ENCODE results near the gene DCAF17.
"Not testable (repeated sequence)": the region's sequence is repeated elsewhere in the genome, so short reads cannot be mapped to it uniquely, and the experiment has no call there.

Gene DCAF17

GRCh38 chr2:171407676-171408044 is 26.4 kb upstream of the DCAF17 start:
- DNase-seq = no peak
- in situ Hi-C loops (cut with MboI; ENCODE audit: low pct_unique_long_range_greater_than_20kb, low sequenced_read_pairs) = no loop called here

GRCh38 chr2:171409436-171409971 is 24.5 kb upstream of the DCAF17 start:
- in situ Hi-C loops (cut with MboI; ENCODE audit: low pct_unique_long_range_greater_than_20kb, low sequenced_read_pairs) = no loop called here
- no peak for DNase-seq

- no peak for DNase-seq
- in situ Hi-C loops (cut with MboI; ENCODE audit: low pct_unique_long_range_greater_than_20kb, low sequenced_read_pairs) = no loop called here
Measured at GRCh38 chr2:171410101-171410500, 23.9 kb upstream of the DCAF17 start.

GRCh38 chr2:171410624-171411023 is 23.4 kb upstream of the DCAF17 start:
- no peak for DNase-seq
- in situ Hi-C loops (cut with MboI; ENCODE audit: low pct_unique_long_range_greater_than_20kb, low sequenced_read_pairs) = no loop called here

- DNase-seq = no peak
- in situ Hi-C loops (cut with MboI; ENCODE audit: low pct_unique_long_range_greater_than_20kb, low sequenced_read_pairs) = no loop called here
Measured at GRCh38 chr2:171411214-171411613, 22.8 kb upstream of the DCAF17 start.

- no peak for DNase-seq
- in situ Hi-C loops (cut with MboI; ENCODE audit: low pct_unique_long_range_greater_than_20kb, low sequenced_read_pairs) = no loop called here
Measured at GRCh38 chr2:171411791-171412483, 22.1 kb upstream of the DCAF17 start.

- in situ Hi-C loops (cut with MboI; ENCODE audit: low pct_unique_long_range_greater_than_20kb, low sequenced_read_pairs) = no loop called here
- DNase-seq = no peak
Measured at GRCh38 chr2:171412571-171413175, 21.4 kb upstream of the DCAF17 start.

- in situ Hi-C loops (cut with MboI; ENCODE audit: low pct_unique_long_range_greater_than_20kb, low sequenced_read_pairs) = not testable (repeated sequence)
Measured at GRCh38 chr2:171414645-171415044, 19.4 kb upstream of the DCAF17 start.

GRCh38 chr2:171416009-171416926 is 17.8 kb upstream of the DCAF17 start:
- peak; percentile 67 for DNase-seq
- in situ Hi-C loops (cut with MboI; ENCODE audit: low pct_unique_long_range_greater_than_20kb, low sequenced_read_pairs) = no loop called here

More at GRCh38 chr2:171414645-171415044, 19.4 kb upstream of the DCAF17 start:
- not testable (repeated sequence) for DNase-seq

GRCh38 chr2:171419333-171419732 is 14.7 kb upstream of the DCAF17 start:
- DNase-seq = no peak
- in situ Hi-C loops (cut with MboI; ENCODE audit: low pct_unique_long_range_greater_than_20kb, low sequenced_read_pairs) = no loop called here

- DNase-seq = no peak
- in situ Hi-C loops (cut with MboI; ENCODE audit: low pct_unique_long_range_greater_than_20kb, low sequenced_read_pairs) = no loop called here
Measured at GRCh38 chr2:171420728-171421563, 13.1 kb upstream of the DCAF17 start.

- in situ Hi-C loops (cut with MboI; ENCODE audit: low pct_unique_long_range_greater_than_20kb, low sequenced_read_pairs); DNase-seq: not testable (repeated sequence)
Measured at GRCh38 chr2:171422710-171423495, 11.1 kb upstream of the DCAF17 start.

- DNase-seq = peak; percentile 32
- in situ Hi-C loops (cut with MboI; ENCODE audit: low pct_unique_long_range_greater_than_20kb, low sequenced_read_pairs) = loop anchor here (25.0 kb wide), 1 partner anchor 468 kb away; no protein-coding TSS in a partner anchor
Measured at GRCh38 chr2:171430516-171431410, 3.3 kb upstream of the DCAF17 start.

GRCh38 chr2:171431677-171432167 is 2.3 kb upstream of the DCAF17 start:
- DNase-seq = no peak
- in situ Hi-C loops (cut with MboI; ENCODE audit: low pct_unique_long_range_greater_than_20kb, low sequenced_read_pairs) = loop anchor here (25.0 kb wide), 1 partner anchor 469 kb away; no protein-coding TSS in a partner anchor

- no peak for DNase-seq
- in situ Hi-C loops (cut with MboI; ENCODE audit: low pct_unique_long_range_greater_than_20kb, low sequenced_read_pairs) = loop anchor here (25.0 kb wide), 1 partner anchor 470 kb away; no protein-coding TSS in a partner anchor
Measured at GRCh38 chr2:171432206-171432968, 1.6 kb upstream of the DCAF17 start.
